IMR-90 (cell line): Measurements from ENCODE around the gene COL15A1. TPM values are rescaled to one million over a fixed set of nuclear protein-coding genes. Genes with fewer than 3 reads are reported as not detected.
A peak's percentile ranks its signal among the peaks of the same experiment; 100 is the strongest.

Experiments
- ATAC-seq: fragments of 200-7000 bp; cut with Tn5 transposase; 2 replicates; pipeline ENCODE4 v1.9.1; 2020; ENCODE audit warnings: low read depth, mild to moderate bottlenecking, moderate library complexity
- BruUV-seq: library from RNA; stranded (reverse); fragments of 400-500 nt; replicated peaks from 2 replicates; lab custom pipeline; 2021; lab: Mats Ljungman, UMichigan
- CTCF ChIA-PET: fragments of 300-600 bp; formaldehyde crosslinking; extraction: SDS; loops from one replicate; lab custom pipeline; 2021; ENCODE audit warnings: antibody characterized with exemption; lab: Yijun Ruan, JAX
- POLR2A ChIA-PET: fragments of 300-600 bp; sonication (Branson Sonifier 250); formaldehyde crosslinking; loops from one replicate; lab custom pipeline; 2022; ENCODE audit warnings: antibody characterized with exemption; ENCODE audit not compliant: unreplicated experiment; lab: Charles Lee
- DNase-seq: peaks from one replicate; pipeline ENCODE4 v3.0.0; 2013
- H2AFZ ChIP-seq: replicated peaks from 2 replicates; pipeline ENCODE3; 2013; ENCODE audit warnings: low read length, mild to moderate bottlenecking; ENCODE audit not compliant: poor library complexity
- H2AK5ac ChIP-seq: 2 replicates; pipeline ENCODE4 v1.6.1; 2013; ENCODE audit warnings: low read depth, low read length, inconsistent platforms
- H2AK9ac ChIP-seq: replicated peaks from 2 replicates; pipeline ENCODE3; 2013; ENCODE audit warnings: mild to moderate bottlenecking, low read depth, low read length, moderate library complexity; ENCODE audit not compliant: poor library complexity
- H2BK120ac ChIP-seq: 2 replicates; pipeline ENCODE4 v1.6.1; 2013; ENCODE audit warnings: low read depth, low read length, inconsistent platforms
- H2BK15ac ChIP-seq: 3 replicates; pipeline ENCODE4 v1.6.1; 2013; ENCODE audit warnings: low read depth, low read length, inconsistent platforms
- H2BK20ac ChIP-seq: 2 replicates; pipeline ENCODE4 v1.6.1; 2013; ENCODE audit warnings: low read depth, mild to moderate bottlenecking, inconsistent platforms, low read length, moderate library complexity
- H2BK5ac ChIP-seq: 2 replicates; pipeline ENCODE4 v1.6.1; 2013; ENCODE audit warnings: mild to moderate bottlenecking, low read depth, low read length, inconsistent platforms; ENCODE audit not compliant: poor library complexity, severe bottlenecking
- H3K14ac ChIP-seq: replicated peaks from 2 replicates; pipeline ENCODE4 v1.6.1; 2013; ENCODE audit warnings: low read depth, low read length, inconsistent platforms
- H3K18ac ChIP-seq: 2 replicates; pipeline ENCODE4 v1.6.1; 2013; ENCODE audit warnings: low read depth, low read length, control low read depth
- H3K23ac ChIP-seq: 2 replicates; pipeline ENCODE4 v1.6.1; 2013; ENCODE audit warnings: low read depth, low read length, inconsistent platforms
- H3K27ac ChIP-seq: 2 replicates; pipeline ENCODE4 v1.5.1; 2013; ENCODE audit warnings: mild to moderate bottlenecking, control low read depth, low read length; ENCODE audit not compliant: insufficient read depth
- H3K27me3 ChIP-seq: 2 replicates; pipeline ENCODE4 v1.6.1; 2013; ENCODE audit warnings: low read length; ENCODE audit not compliant: control insufficient read depth, insufficient read depth
- H3K36me3 ChIP-seq: 2 replicates; pipeline ENCODE4 v1.6.1; 2013; ENCODE audit warnings: low read length, mixed read lengths; ENCODE audit not compliant: control insufficient read depth, insufficient read depth
- H3K4ac ChIP-seq: 2 replicates; pipeline ENCODE4 v1.6.1; 2013; ENCODE audit warnings: low read depth, low read length, inconsistent platforms
- H3K4me1 ChIP-seq: 2 replicates; pipeline ENCODE4 v1.6.1; 2013; ENCODE audit warnings: low read length, mixed read lengths; ENCODE audit not compliant: control insufficient read depth, insufficient read depth
- H3K4me2 ChIP-seq: 2 replicates; pipeline ENCODE4 v1.6.1; 2013; ENCODE audit warnings: low read depth, mild to moderate bottlenecking, control low read depth, low read length, moderate library complexity
- H3K4me3 ChIP-seq: 2 replicates; pipeline ENCODE4 v1.5.1; 2013; ENCODE audit warnings: low read depth, mild to moderate bottlenecking, control low read depth, low read length, moderate library complexity; ENCODE audit not compliant: insufficient read depth
- H3K56ac ChIP-seq: 2 replicates; pipeline ENCODE4 v1.6.1; 2013; ENCODE audit warnings: low read length, inconsistent platforms; ENCODE audit not compliant: insufficient read depth; ENCODE audit errors: extremely low read depth
- H3K79me1 ChIP-seq, 2 experiments: 2 replicates each; pipeline ENCODE4 v1.6.1; 2013; ENCODE audit warnings: low read length in 2 of 2, inconsistent platforms in 1 of 2, low read depth in 1 of 2
- H3K9ac ChIP-seq: 2 replicates; pipeline ENCODE4 v1.6.1; 2013; ENCODE audit warnings: low read depth, low read length, control low read depth
- H3K9me1 ChIP-seq: 2 replicates; pipeline ENCODE4 v1.6.1; 2013; ENCODE audit warnings: low read length, inconsistent platforms; ENCODE audit not compliant: insufficient read depth
- H3K9me3 ChIP-seq: 2 replicates; pipeline ENCODE4 v1.6.1; 2013; ENCODE audit warnings: low read length; ENCODE audit not compliant: control insufficient read depth, insufficient read depth
- H4K20me1 ChIP-seq: 2 replicates; pipeline ENCODE4 v1.6.1; 2013; ENCODE audit warnings: low read length, inconsistent platforms; ENCODE audit not compliant: insufficient read depth
- H4K5ac ChIP-seq: 2 replicates; pipeline ENCODE4 v1.6.1; 2013; ENCODE audit warnings: mild to moderate bottlenecking, low read depth, low read length, control low read depth
- H4K8ac ChIP-seq, 2 experiments: 2 replicates each; pipeline ENCODE4 v1.6.1; 2013; ENCODE audit warnings: low read depth in 2 of 2, low read length in 2 of 2, control low read depth in 1 of 2, inconsistent platforms in 1 of 2
- H4K91ac ChIP-seq: 2 replicates; pipeline ENCODE4 v1.6.1; 2013; ENCODE audit warnings: low read depth, low read length, inconsistent platforms; ENCODE audit not compliant: insufficient read depth
- BHLHE40 ChIP-seq: fragments of 150-350 bp; IDR thresholded peaks from 2 replicates; pipeline ENCODE4 v1.6.1; 2016; ENCODE audit warnings: mild to moderate bottlenecking, low read depth, low read length
- CEBPB ChIP-seq: IDR thresholded peaks from 2 replicates; pipeline ENCODE4 v1.6.1; 2012; ENCODE audit warnings: low read depth, low read length, improper control_type of control experiment
- FOS ChIP-seq: fragments of 150-350 bp; IDR thresholded peaks from 2 replicates; pipeline ENCODE4 v1.6.1; 2016; ENCODE audit warnings: low read depth, low read length
- MAFK ChIP-seq: IDR thresholded peaks from 2 replicates; pipeline ENCODE4 v1.6.1; 2012; ENCODE audit warnings: low read depth, low read length, improper control_type of control experiment
- MXI1 ChIP-seq: IDR thresholded peaks from 2 replicates; pipeline ENCODE4 v1.6.1; 2012; ENCODE audit warnings: low read depth, mild to moderate bottlenecking, low read length, moderate library complexity, borderline replicate concordance
- POLR2A ChIP-seq: IDR thresholded peaks from 2 replicates; pipeline ENCODE4 v1.6.1; 2012; ENCODE audit warnings: mild to moderate bottlenecking, low read depth, low read length
- RAD21 ChIP-seq: IDR thresholded peaks from 2 replicates; pipeline ENCODE4 v1.6.1; 2012; ENCODE audit warnings: low read length, improper control_type of control experiment
- RCOR1 ChIP-seq: IDR thresholded peaks from 2 replicates; pipeline ENCODE4 v1.6.1; 2012; ENCODE audit warnings: mild to moderate bottlenecking, low read length, improper control_type of control experiment; ENCODE audit not compliant: insufficient replicate concordance
- SMC3 ChIP-seq: fragments of 150-350 bp; IDR thresholded peaks from 2 replicates; pipeline ENCODE4 v1.6.1; 2016; ENCODE audit warnings: low read depth, mild to moderate bottlenecking, antibody characterized with exemption, low read length, moderate library complexity
- WGBS, 2 experiments: methylation state at CpG; one replicate each; pipeline versions ENCODE4 v1.1.5 to v1.1.7; 2013; ENCODE audit warnings: missing lambda C conversion rate in 2 of 2; ENCODE audit not compliant: insufficient read length in 1 of 2; ENCODE audit errors: extremely low coverage in 2 of 2; 5-methylcytosine and 5-hydroxymethylcytosine counted together
- dilution Hi-C: fragments of 300-500 bp; cut with HindIII; formaldehyde crosslinking; loops from one replicate; pipeline ENCODE4 v1.14.3; 2018; ENCODE audit warnings: low sequenced_read_pairs; ENCODE audit not compliant: unreplicated experiment
- in situ Hi-C: fragments of 300-500 bp; cut with MboI; formaldehyde crosslinking; loops from 3 replicates; pipeline ENCODE4 v1.14.3; 2019; ENCODE audit warnings: low sequenced_read_pairs, inconsistent platforms, mixed read lengths
- intact Hi-C: fragments of 100-400 bp; cut with micrococcal nuclease; formaldehyde crosslinking; loops from 2 replicates; pipeline ENCODE4 v1.10.0; 2022
- polyA plus RNA-seq, 3 experiments: library from polyadenylated mRNA; depleted of rRNA; stranded (reverse); fragments of >200 nt; gene quantifications; 2 replicates each; pipeline ENCODE4 v1.2.3, GENCODE V29; 2012; ENCODE audit warnings: low replicate concordance in 1 of 3
- total RNA-seq: library from RNA; depleted of rRNA; stranded (reverse); fragments of >200 nt; gene quantifications from 2 replicates; pipeline ENCODE4 v1.2.3, GENCODE V29; 2012
- TF ChIP-seq, protein P1 (sequence below): conservative IDR thresholded peaks from 2 replicates; pipeline ENCODE4 v1.5.1; 2012; ENCODE audit warnings: mild to moderate bottlenecking, low read depth, low read length, improper control_type of control experiment

The COL15A1 gene
- total and polyA plus RNA-seq, 2 of the 4 experiments (the other 2 are of a cell fraction) = 2.2 to 3.7 TPM

DNA sequence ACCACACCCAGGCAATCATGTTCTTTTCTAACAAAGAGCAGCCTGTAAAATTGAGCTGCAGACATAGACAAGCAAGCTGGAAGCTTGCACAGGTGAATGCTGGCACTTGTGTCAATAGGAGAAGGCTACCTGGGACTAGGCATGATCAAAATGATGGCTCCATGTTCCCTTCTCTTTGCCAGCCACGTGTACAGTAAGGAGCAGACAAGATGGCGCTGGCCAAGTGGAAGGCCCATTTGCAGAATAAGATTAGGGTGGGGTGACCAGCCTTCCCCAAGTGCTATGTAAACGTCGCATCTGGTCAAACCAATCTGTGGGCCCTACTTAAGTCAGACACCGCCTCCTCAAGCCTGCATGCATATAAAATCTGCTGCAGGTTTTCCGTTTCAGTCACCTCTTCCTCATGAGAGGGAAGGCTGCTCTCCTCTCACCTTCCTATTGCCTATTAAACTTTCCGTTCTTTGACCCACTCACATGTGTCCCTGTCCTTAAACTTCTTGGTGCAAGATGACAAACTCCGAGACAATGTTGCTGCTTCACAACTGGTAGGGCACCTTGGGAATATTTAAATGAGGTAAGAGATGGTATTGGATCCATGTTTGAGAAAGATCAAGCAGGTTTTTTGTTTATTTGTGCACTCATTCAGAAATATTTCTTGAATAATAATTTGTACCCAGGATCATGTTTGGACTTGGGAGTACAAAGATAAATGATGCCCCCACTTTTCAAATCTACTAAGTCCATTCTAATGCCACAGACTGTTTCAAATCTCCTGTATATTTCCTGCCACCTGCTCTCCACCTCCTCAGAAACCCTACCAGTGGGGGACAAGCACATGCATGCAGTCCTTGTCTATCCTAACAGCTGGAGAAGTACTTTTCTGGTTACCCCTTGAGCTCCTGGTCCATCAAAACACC is 130.5 kb downstream of the COL15A1 start:
- 60% methylated on average over 1 of the region's 8 CpGs; no CpG with 5 or more reads in 1 of the 2 experiments for WGBS, 2 experiments
- Histone ChIP-seq H3K4me2 (no peak overlapping the region), H3K79me1 (no peaks in the 10 kb centered on the region), H2AK9ac (no peak overlapping the region), H3K56ac (no peak overlapping the region), H4K5ac (no peak overlapping the region; the same call in 1 of the 2 replicates), H3K9ac (no peak overlapping the region), H4K91ac (peak overlapping the region; percentile 87), H3K4ac (peak overlapping the region; percentile 93; the same call in 1 of the 2 replicates), H4K8ac (peak overlapping the region in 1 of 2 experiments; percentile 62; a peak in 1 of 4 replicates), H3K4me3 (no peak overlapping the region), H2BK120ac (peak overlapping the region; percentile 83; the same call in 1 of the 2 replicates), H2BK20ac (no peak overlapping the region), H4K20me1 (peaks cover 5% of the 10 kb centered on the region; the same call in 1 of the 2 replicates), H3K36me3 (peaks cover 12% of the 10 kb centered on the region; the same call in 1 of the 2 replicates), H3K27me3 (no peaks in the 10 kb centered on the region), H3K23ac (no peak overlapping the region), H2BK15ac (no peak overlapping the region; the same call in 2 of the 3 replicates), H3K4me1 (peaks cover 20% of the 10 kb centered on the region), H3K27ac (no peak overlapping the region), H2AFZ (no peak overlapping the region), H2BK5ac (no peak overlapping the region), H3K9me3 (no peaks in the 10 kb centered on the region), H3K18ac (peak overlapping the region; percentile 88; the same call in 1 of the 2 replicates), H3K14ac (peak overlapping the region; percentile 38; the same call in 1 of the 2 replicates), H3K9me1 (peaks cover 23% of the 10 kb centered on the region), H2AK5ac (peak overlapping the region; percentile 5; the same call in 1 of the 2 replicates)
- ChIA-PET POLR2A (no interaction called here), CTCF (interaction anchor here (1.2 kb wide), 1 partner anchor 16 kb away, joined by 4 read pairs; no protein-coding TSS in a partner anchor)
- no peak for DNase-seq
- TF ChIP-seq RAD21 = no peak
- no peak for TF ChIP-seq FOS
- TF ChIP-seq RCOR1 = no peak
- TF ChIP-seq MAFK = no peak
- no peak for TF ChIP-seq MXI1
- no peak for TF ChIP-seq BHLHE40
- no peak for TF ChIP-seq POLR2A
- TF ChIP-seq, protein P1, sequence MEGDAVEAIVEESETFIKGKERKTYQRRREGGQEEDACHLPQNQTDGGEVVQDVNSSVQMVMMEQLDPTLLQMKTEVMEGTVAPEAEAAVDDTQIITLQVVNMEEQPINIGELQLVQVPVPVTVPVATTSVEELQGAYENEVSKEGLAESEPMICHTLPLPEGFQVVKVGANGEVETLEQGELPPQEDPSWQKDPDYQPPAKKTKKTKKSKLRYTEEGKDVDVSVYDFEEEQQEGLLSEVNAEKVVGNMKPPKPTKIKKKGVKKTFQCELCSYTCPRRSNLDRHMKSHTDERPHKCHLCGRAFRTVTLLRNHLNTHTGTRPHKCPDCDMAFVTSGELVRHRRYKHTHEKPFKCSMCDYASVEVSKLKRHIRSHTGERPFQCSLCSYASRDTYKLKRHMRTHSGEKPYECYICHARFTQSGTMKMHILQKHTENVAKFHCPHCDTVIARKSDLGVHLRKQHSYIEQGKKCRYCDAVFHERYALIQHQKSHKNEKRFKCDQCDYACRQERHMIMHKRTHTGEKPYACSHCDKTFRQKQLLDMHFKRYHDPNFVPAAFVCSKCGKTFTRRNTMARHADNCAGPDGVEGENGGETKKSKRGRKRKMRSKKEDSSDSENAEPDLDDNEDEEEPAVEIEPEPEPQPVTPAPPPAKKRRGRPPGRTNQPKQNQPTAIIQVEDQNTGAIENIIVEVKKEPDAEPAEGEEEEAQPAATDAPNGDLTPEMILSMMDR = no peak
- TF ChIP-seq CEBPB = no peak
- TF ChIP-seq SMC3 = no peak
- no peak for ATAC-seq
- dilution Hi-C loops = no loop called here
- intact Hi-C loops = no loop called here
- in situ Hi-C loops = no loop called here
- BruUV-seq = no TSS peak
